CD4-positive, alpha-beta T cell treated with Interleukin-1 beta for 1 hour (primary cell): ENCODE data around the gene HLA-DPA1.

Experiments used
- DNase-seq, 2 donors: peaks; one replicate each; pipeline ENCODE4 v3.0.0-alpha.2; 2020 to 2022

HLA-DPA1 gene

DNA sequence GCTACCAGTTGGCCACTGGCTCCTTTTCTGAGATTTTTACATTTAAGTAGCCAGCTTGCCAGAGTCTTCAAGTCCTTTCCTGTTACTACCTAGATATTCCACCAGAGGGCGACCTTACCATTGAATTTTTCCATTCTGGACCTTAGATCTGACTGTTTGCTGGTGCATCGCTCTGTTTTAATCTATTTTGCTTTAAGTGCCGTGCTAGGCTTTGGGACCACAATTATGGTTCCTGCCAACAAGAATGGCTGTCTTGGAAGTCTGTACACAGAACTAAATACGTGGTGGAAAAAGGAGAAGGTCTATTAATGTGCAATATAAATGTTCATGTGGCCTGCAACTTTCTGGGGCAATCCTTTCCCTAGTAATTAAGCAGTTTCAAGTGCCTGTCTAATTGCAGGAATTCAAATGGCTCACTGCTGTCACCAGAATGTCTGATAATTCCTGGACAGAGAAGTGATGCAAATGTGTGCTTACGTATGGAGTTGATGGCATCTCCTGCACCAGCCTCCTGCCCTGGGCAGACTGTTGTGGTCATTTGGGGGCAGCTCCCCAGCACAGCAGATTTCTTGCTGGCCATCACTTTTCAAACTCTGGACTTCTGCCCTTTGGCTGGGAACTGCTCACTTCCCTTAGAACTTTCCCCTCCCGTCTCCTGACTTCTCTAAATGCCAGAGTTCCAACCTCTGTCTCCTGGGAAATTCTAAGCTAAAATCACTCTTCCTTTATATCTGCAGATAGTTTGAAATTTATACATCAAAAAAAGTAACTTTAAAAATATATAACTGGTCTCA, 58.4 kb downstream of the HLA-DPA1 start:
- DNase-seq = peak; percentile 64 to 85
